CD4-positive, alpha-beta T cell treated with Interleukin-21 for 1 hour (primary cell): Measurements from ENCODE around the gene LPP.

ENCODE experiments used
- DNase-seq: peaks from one replicate; pipeline ENCODE4 v3.0.0-alpha.2; 2020

The LPP gene

DNA sequence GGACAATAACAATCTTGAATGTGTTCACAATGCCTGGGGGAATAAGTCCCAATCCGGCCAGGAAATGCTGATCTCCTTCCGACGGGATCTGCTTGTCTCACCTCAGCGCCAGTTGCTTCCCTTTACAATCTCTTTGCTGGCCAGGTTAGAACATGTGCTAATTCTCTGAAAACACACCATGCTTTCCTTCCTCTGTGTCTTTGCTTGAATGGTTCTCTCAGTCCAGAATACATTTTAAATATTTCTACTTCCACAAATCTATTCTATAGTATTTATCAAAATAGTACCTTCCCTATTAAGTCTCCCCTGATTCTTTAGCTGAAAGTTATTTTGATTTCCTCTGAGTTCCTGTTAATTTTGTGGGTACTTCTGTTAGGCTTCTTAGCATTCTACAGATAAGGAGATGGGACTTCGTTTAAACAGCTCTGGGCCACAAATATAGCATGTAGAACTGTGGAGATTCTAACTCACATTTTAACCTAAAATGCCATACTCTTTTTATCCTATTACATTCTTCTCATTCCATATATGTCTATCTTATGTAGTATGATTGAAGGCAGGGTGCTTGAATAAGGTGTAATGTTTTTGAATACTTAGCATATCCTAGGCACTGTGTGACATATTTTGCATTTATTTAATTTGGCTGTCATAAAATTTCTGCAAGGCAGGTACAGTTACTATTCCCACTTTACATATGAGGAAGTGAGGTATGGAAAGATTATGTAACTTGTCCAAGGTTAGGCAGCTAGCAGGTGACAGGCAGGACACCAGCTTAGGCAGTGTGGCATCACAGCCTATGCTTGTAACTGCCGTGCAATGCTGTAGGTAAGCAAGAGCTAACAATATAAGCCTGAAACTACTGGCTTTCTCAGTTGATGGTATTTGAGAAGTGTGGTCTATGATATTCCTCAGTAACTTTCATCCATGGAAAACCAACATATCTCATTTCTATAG, 299.8 kb downstream of the LPP start:
- DNase-seq, result no peak

DNA sequence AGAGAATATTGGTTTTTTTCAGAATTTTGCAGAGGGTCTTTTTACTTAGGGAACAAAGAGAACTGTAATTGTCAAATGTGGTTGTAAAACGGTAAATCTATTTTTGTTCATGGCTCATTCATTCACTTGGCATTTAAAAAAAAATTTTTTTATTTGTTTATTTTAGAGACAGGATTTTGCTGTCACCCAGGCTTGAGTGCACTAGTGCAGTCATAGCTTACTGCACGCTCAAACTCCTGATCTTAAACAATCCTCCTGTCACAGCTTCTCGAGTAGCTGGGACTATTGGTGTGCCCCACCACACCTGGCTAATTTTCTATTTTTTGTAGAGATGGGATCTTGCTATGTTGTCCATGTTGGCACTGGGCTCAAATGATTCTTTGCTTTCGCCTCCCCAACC, 301.8 kb downstream of the LPP start:
- no peak for DNase-seq

DNA sequence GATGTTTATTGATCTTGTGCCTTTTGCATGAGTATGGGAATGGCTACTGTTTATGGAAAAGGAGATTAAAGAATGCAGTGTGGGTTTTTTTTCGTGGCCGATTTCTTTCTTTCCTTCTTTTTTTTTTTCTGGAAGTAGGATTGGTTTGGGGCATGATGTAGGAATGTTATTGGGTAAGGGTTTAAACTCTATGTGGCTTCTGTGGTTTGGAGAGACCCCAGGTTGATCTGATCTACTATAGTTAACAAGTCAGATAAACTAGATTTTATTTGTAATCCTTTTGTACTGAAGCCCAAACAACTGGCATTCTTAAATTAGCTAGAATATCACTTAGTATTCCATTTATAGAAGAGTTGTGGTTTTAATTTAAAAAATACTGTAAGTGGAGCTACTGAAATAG, 304.8 kb downstream of the LPP start:
- DNase-seq, result no peak

DNA sequence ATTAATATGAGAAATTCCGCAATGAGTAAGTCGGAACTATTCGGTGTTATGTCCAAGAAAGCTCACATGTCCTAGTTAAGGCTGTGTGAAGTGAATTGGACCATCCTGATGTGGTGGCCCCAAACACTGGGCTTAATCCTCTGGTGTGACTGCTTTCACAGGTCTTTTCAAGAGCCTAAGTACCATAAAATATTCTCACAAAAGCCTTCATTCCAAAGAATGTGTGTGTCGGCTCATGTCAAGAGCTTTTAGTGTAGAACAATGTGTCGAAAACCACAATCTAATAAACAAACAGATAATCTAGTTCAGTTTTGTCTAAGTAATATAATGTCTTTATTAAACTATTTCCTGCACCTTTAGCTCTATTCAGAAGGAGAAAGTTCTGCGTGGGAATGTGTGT, 311.4 kb downstream of the LPP start:
- DNase-seq, result no peak

DNA sequence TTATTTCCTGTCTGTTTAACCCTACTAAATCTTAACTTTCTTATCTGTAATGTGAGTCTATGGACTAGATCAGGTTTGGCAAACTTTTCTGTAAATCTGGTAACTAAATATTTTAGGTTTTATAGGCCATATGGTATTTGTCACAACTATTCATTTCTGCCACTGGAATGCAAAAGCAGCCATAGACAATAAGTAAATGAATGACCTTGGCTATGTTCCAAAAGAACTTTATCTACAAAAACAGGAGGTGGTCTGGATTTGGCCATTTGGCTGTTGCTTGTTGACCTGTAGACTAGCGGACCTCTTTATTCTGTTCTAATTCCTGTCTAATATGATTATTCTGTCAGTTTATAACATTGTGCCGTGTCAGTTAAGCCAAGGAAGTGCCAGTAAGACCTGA, 314.2 kb downstream of the LPP start:
- DNase-seq, result no peak

DNA sequence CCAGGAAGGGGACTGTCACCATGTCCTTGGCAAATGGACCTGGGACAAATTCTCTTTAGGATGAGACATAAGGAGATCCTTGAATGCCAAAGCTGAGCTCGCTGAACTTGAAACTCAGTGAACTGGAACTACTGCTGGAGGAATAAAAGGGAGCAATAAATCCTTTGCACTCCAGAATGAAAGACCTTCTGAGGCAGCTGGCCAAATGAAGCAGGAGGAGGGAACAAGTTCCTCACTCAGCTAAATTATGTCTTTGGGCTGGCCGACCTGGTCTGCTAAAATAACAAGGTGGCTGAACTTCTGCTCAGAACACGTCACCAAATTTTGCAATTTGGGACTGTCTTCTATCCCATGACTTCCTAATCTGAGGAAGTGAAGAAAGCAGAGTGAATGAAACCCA, 314.7 kb downstream of the LPP start:
- DNase-seq, result no peak

DNA sequence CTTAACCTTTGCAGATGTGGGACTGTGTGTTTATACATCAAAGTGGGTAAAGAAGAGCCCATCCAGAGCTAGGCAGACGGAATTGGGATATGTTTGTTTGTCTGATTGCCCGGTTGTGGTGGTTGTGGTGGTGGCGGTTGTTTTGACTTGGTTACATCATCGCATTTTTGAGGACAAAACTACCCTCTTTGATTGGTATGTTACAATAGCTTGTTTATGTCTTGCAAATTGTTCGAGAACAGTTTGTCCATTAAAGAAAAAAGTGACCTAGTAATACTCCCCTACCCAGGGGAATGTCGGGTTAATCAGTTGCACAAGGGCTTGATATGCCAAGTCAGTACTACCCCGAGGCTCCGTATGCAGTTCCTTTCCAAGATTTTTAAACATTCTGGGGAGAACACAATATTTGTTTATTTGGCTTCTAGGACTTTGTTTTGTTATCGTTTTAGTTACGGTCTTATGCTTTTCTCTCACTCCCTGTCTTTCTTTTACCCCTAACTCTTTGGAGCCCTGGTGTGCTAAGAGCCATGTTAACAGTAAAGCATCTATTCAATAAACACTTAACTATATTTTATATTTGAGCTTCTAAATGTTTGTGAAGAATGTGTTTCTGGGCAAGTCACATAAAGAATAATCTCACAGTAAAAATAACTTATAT, 315.4 kb downstream of the LPP start:
- no peak for DNase-seq

DNA sequence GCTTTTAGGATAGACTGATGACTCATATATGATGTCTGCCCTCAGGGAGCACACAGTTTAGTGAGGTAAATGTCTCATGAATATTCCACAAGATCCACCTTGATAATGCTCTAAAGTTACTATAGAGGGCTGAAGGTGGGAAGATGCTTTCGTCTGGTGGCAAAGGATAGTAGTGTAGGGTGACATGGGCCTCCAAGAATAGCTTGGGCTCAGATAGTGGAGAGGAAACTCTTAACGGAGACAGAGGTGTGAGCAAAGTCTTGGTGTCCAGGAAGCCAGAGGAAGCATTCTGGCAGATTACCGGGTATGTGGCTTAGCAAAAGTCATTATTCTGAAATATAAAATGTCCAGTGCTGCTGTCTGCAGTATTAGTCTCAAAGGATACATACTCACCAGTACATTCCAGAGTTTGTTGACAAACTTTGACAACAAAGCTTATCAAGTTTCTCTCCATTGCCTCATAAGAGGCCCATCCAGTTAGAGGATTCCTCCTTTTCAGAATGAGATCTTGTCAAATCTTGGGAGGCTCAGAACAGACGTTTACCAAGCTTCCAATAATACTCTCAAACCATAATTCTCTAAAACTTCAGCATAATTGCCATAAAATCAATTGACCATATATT, 316.7 kb downstream of the LPP start:
- DNase-seq, result no peak

DNA sequence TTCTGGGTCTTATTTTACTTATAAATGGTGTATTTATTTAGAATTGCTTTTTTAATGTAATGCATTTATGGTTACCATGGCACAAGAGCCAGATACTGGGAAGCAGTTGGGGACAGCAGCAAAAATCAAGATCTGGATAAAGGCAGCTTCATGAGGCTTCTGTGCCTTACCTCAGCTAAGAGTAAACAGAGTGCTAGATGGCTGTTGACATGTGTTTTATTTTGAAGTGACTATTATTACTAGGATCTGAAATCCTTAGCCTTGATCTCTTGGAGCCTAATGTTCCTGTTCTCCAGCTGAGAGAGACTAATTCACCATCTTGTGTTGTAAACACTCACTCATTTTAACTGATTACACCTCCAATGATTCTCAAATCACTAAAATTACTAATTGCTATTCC, 317.8 kb downstream of the LPP start:
- DNase-seq, result no peak

DNA sequence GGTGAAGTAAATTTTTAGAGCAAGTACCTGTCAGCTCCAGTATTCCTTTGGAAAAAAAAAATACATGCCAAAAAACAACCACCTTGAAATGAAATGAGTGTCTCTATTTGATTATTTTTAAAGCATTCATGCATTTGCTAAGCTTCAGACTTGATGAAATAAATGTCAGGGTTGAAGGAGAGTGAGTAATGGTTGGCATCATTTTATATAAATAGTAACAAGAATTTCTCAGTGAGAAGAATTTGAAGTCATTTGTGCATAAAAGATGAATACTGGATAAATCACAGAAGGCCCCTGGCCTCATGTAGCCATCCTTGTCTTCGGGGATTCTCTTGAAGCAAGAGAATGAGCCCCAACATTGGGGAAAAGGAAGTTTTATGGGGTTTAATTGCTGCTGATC, 318.4 kb downstream of the LPP start:
- no peak for DNase-seq

DNA sequence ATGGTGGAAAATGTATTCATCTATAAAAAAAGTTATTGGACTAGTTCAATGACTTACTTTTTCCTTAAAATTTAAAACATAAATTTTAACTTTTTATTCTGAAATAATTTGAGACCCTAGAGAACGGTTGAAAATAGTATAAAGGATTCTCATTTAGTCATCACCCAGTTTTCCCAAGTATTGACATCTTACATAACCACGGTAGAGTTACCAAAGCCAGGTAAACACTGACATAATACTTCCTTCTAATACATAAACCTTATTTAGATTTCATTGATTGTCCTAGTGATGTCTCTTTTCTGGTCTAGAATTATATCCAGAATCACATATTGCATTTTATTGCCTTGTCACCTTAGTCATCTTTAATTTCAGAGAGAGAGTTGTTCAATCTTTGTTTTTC, 319.1 kb downstream of the LPP start:
- no peak for DNase-seq

DNA sequence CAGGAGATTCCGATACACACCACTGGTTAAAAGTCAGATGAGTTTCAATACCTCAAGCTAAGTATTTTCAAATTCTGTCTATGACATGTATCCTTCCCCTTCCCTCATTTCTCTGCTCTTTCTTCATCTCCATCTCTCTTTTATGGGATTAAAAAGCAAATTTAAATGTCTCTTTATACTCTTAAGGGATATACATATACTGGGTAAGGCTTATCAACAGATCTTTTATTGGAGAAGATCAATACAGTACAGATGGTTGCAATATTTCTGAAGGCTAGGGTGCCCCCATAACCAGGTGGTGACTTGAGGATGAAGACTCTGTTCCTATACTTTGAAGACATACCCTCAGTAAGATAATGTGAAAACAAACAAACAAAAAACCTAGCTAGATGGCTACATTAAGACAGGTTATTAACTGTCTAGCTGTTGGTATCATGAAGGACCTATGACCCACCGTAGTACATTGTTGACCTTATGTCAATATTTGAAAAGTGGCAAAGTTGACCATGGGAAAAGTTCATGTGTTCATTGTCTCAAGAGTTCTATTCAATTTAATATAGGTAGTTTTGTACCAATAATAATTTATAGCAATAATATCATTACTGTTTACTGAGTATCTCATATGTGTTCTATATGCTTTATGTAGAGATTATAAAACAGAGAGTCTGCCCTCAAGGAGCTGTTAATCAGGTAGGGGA, 319.8 kb downstream of the LPP start:
- no peak for DNase-seq

DNA sequence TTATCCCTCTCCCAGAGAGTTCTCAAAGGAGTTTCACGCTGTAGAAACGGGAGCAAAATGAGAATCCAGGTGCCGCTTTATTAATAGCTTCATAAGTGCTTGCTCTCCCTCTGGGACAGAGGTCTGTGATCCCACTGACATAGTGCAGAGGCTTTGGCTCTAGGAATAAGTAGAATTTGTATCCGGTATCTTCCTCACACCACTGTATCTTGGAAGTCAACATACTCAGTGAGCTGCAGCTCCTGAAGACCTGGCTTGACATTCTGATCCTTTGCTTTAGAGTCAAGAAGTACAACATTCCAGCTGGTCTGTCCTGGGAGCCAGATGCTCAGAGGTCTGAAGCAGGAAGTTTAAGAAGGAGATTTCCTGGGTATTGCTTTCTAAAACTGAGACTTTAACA, 323.0 kb downstream of the LPP start:
- DNase-seq, result no peak

DNA sequence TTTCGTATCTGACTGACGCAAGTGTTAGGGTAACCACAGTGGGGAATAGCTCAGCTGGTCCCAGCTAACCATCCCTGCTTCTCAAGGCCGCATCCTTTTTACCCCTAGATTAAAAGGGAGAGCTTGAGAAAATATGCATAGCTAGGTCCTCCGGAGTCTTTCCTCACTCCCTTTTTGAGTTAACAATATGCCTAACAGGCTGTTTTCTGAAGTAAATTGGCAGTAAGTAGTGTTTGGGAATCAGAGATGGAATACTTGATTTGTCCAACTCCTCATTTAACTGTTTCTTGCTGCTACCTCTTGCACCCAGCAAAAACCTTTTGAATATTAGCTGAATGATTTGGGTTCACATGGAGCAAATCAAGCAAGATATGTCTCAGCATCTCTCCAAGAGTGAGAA, 326.1 kb downstream of the LPP start:
- no peak for DNase-seq

DNA sequence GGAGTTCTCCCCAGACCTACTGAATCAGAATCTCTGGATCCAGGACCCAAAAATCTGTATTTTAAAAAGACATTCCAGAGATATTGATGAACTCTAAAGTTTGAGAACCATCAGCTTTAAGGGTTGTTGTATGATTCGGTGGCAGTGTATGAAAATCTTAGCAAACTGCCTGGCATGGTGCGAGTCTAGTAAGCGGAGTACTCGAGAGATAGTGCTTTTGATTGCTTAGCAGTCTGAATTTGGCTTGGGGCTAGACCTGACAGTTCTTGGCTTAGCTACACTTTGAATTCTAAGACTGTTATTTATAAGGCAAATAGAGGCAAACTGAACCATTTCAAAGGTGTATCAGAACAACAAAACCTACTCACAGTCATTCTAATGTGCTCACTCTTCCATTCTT, 329.0 kb downstream of the LPP start:
- no peak for DNase-seq

DNA sequence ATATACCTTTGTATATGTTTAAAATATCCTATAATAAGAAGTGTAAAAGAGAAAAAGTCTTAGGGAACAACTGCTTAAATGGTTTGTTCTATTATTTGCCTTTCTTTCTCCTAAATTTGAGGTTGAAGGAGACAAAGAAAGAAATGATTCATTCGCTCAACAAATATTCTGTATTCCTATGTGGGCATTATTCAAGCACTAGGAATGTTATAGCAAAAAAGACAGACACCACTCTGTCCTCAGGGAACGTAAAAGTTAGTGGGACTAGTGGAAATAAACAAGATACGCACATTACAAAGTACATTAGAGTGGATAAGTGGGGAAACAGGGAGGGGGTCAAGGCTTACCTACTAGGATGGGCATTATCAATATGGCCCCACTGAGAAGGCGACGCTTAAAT, 332.2 kb downstream of the LPP start:
- no peak for DNase-seq

DNA sequence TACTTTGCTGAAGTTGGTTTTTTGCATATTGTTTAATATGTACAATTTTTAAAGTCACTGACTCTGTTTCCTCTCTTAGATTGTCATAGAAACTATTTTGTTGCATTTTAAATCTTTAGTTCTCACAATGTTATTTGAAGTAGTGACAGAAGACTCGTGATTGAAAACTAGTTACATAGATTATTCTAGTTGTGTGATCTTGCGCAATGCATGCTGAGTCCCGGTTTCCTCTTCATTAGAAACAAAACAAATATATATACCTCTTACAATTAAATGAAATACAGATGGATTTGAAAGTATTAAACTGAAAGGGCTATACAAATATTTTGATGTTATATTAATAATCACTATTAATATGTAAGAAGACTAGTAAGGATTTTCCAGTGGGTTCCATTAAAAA, 333.0 kb downstream of the LPP start:
- no peak for DNase-seq

DNA sequence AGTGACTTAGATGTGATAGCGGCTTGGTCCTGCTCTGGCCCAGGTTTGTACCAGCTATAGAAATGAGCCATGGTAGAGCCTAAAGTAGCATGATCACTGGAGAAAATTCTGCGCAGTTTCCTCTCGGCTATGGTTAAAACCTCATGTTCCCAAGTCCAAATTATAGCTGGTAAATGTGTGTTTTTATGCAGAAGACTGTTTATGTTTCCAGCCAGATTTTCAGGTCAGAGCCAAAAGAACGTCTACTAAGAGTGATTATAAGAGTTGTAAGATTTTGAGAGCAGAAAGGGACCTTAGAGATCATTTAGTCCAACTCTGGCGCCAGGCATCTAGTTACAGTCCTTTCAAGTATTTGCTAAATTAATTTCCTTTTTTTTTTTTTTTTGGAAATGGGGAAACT, 333.7 kb downstream of the LPP start:
- no peak for DNase-seq

DNA sequence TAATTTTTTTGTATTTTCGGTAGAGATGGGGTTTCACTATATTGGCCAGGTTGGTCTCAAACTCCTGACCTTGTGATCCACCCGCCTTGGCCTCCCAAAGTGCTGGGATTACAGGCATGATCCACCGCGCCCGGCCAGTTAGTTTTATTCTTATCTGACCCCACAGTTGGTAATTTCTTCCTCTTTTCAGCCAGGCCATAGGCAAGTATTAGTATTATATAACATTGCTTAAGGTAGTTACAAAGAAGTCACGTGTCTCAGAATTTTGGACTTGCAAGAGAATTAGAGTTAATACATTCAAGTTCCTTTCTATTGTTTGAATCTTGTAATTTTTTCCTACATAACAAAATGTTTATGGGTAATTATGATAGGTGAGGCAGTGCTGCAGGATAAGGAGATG, 334.8 kb downstream of the LPP start:
- no peak for DNase-seq

DNA sequence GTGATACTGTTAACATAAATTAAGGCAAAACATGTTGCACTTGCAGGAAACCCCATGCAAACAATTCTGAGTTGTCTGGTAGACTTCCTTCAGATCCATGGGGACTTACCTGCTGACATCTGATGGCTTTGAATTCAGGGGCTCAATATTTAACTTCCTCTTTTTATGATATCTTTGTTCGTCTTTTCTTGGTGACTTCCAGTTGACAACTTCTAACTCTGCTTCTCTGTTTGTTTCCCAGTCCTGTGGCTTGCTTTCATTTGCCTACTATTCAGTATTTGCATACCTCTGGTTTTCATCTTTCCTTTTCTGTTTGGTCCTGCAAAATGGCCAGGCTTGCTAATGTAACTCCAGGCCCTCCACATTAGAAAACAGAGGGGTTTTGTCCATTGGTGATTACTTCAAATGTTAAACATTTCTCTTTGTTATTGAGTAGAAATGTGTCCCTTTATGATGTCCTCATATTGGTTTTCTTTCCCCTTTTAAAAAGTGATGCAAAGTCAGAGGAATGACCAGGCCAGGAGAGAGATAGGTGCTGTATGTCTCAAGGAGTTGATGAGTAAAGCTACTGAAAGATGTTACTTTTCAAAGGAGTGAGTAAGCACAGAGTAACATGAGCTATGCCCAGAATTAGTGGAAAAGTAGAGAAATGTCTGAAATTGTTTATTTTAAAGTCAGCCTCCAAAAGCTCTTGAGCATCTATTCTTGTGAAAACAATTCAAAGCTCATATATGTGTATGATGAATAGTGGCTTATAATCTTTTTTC, 335.9 kb downstream of the LPP start:
- no peak for DNase-seq

DNA sequence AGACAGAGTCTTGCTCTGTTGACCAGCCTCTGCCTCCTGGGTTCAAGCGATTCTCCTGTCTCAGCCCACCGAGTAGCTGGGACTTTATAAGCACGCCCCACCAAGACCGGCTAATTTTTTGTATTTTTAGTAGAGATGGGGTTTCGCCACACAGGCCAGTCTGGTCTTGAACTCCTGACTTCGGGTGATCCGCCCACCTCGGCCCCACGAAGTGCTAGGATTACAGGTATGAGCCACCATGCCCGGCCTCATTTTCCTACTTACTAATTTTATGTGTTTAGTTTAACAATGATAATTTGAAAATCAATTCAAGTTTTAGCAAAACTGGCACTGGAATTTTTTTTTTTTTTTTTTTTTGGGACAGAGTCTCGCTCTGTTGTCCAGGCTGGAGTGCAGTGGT, 336.5 kb downstream of the LPP start:
- no peak for DNase-seq

DNA sequence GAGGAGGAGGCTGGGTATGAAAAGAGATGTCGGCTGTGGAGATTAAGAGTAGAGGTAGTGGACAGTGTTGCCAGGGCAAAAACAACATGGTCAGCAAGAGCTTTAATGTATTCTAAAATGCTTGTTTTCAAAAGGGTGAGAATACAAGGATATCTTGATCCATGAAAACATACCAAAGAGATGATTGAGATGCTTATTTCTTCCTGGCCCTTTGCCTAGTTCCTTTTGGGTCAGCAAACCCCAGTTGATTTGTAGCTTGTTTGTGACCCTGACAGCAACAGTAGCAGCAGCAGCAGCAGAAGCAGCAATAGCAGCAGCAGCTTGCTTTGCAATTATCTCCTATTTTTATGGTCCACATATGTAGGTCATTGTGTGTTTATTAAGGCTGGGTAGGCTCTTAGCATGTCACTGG, 337.3 kb downstream of the LPP start:
- no peak for DNase-seq

DNA sequence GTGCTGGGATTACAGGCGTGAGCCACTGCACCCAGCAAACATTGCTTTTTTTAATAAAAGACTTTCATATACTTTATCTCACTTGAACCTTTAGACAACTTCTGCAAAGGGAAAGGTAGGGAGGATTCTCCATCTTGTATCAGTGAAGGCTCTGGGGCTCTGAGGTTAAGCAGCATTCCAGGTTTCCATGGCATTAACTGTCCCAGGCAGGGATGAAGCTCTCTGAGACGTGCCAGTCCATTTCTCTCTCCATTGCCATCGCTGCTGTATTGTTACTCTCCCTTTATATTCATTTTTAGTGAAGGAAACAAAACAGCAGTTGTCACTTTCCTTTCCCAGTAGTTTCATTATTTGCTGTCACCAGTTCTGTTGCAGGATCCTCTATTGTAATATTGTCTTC, 342.4 kb downstream of the LPP start:
- no peak for DNase-seq
